Neural cell (in vitro differentiated cells): ENCODE results near the gene DOK1. TPM values are rescaled to one million over a fixed set of nuclear protein-coding genes. Genes with fewer than 3 reads are reported as not detected.

ENCODE experiments used
- H2AFZ ChIP-seq: fragments of 200-600, 300-800 bp; sonication (generic), shearing (Covaris generic); 2 replicates; pipeline ENCODE4 v1.6.0; 2014; ENCODE audit warnings: low read depth, mild to moderate bottlenecking, antibody characterized with exemption, low read length, moderate library complexity
- H3F3A ChIP-seq: fragments of 200-600 bp; shearing (Covaris generic); 2 replicates; pipeline ENCODE4 v1.6.1; 2016; ENCODE audit warnings: mild to moderate bottlenecking, moderate library complexity, mixed read lengths, antibody characterized with exemption, low read length; ENCODE audit not compliant: insufficient read depth, poor library complexity, severe bottlenecking
- H3K27ac ChIP-seq: fragments of 200-600, 300-800 bp; sonication (generic), shearing (Covaris generic); 2 replicates; pipeline ENCODE4 v1.5.1; 2014; ENCODE audit warnings: mild to moderate bottlenecking, low read length, moderate library complexity
- H3K27me3 ChIP-seq: fragments of 300-800, 200-600 bp; sonication (generic), shearing (Covaris generic); 2 replicates; pipeline ENCODE4 v1.6.0; 2014; ENCODE audit warnings: mild to moderate bottlenecking, low read depth, low read length, moderate library complexity; ENCODE audit not compliant: insufficient read depth
- H3K36me3 ChIP-seq: fragments of 300-800, 200-600 bp; sonication (generic), shearing (Covaris generic); 2 replicates; pipeline ENCODE4 v1.5.1; 2014; ENCODE audit warnings: mild to moderate bottlenecking, antibody characterized with exemption, low read length, moderate library complexity; ENCODE audit not compliant: insufficient read depth
- H3K4me2 ChIP-seq: fragments of 300-800, 200-600 bp; sonication (generic), shearing (Covaris generic); 2 replicates; pipeline ENCODE4 v1.6.0; 2014; ENCODE audit warnings: mild to moderate bottlenecking, low read length
- H3K4me3 ChIP-seq: fragments of 300-800, 200-600 bp; sonication (generic), shearing (Covaris generic); 2 replicates; pipeline ENCODE4 v1.5.1; 2014; ENCODE audit warnings: mild to moderate bottlenecking, low read length, moderate library complexity
- H3K79me2 ChIP-seq: fragments of 200-600 bp; shearing (Covaris generic); replicated peaks from 2 replicates; pipeline ENCODE4 v1.6.0; 2014; ENCODE audit warnings: mild to moderate bottlenecking, low read length, moderate library complexity; ENCODE audit not compliant: insufficient read depth
- H3K9ac ChIP-seq: fragments of 300-800, 200-600 bp; sonication (generic), shearing (Covaris generic); 2 replicates; pipeline ENCODE4 v1.6.1; 2016; ENCODE audit warnings: mild to moderate bottlenecking, low read length, mixed read lengths
- H3K9me2 ChIP-seq: fragments of 200-600 bp; shearing (Covaris generic); 2 replicates; pipeline ENCODE4 v1.6.1; 2016; ENCODE audit warnings: mild to moderate bottlenecking, low read length, mixed read lengths; ENCODE audit not compliant: insufficient read depth
- H3K9me3 ChIP-seq: fragments of 200-600, 300-800 bp; sonication (generic), shearing (Covaris generic); 2 replicates; pipeline ENCODE4 v1.6.1; 2016; ENCODE audit warnings: mild to moderate bottlenecking, mixed run types, low read length, moderate library complexity, mixed read lengths
- H4K20me1 ChIP-seq: fragments of 200-600 bp; shearing (Covaris generic); 2 replicates; pipeline ENCODE4 v1.6.1; 2016; ENCODE audit warnings: mild to moderate bottlenecking, mixed run types; ENCODE audit not compliant: insufficient read depth
- CTCF ChIP-seq: fragments of 450-650 bp; IDR thresholded peaks from 2 replicates; pipeline ENCODE4 v1.5.1; 2014; ENCODE audit warnings: antibody characterized with exemption, mild to moderate bottlenecking, moderate library complexity; ENCODE audit not compliant: poor library complexity, severe bottlenecking
- EP300 ChIP-seq: fragments of 450-650 bp; conservative IDR thresholded peaks from 2 replicates; pipeline ENCODE4 v1.6.1; 2014; ENCODE audit warnings: antibody characterized with exemption, mild to moderate bottlenecking, moderate library complexity; ENCODE audit not compliant: poor library complexity, severe bottlenecking
- EZH2 ChIP-seq: fragments of 200-600, 300-800 bp; shearing (Covaris generic), sonication (generic); IDR thresholded peaks from 2 replicates; pipeline ENCODE4 v1.6.1; 2014; ENCODE audit warnings: antibody characterized with exemption, low read length, borderline replicate concordance, mild to moderate bottlenecking; ENCODE audit not compliant: insufficient read depth, poor library complexity, severe bottlenecking
- MXI1 ChIP-seq: fragments of 450-650 bp; conservative IDR thresholded peaks from 2 replicates; pipeline ENCODE4 v1.6.1; 2014; ENCODE audit warnings: antibody characterized with exemption, mild to moderate bottlenecking; ENCODE audit not compliant: poor library complexity, severe bottlenecking
- POLR2AphosphoS5 ChIP-seq: IDR thresholded peaks from 2 replicates; pipeline ENCODE4 v1.6.1; 2012
- RAD21 ChIP-seq: fragments of 450-650 bp; conservative IDR thresholded peaks from 2 replicates; pipeline ENCODE4 v1.6.1; 2014; ENCODE audit warnings: antibody characterized with exemption, mild to moderate bottlenecking, moderate library complexity
- SMC3 ChIP-seq: fragments of 450-650 bp; conservative IDR thresholded peaks from 2 replicates; pipeline ENCODE4 v1.6.1; 2014; ENCODE audit warnings: antibody characterized with exemption, mild to moderate bottlenecking, moderate library complexity; ENCODE audit not compliant: poor library complexity
- TAF1 ChIP-seq: IDR thresholded peaks from 2 replicates; pipeline ENCODE4 v1.6.1; 2012; ENCODE audit warnings: low read depth
- polyA plus RNA-seq: library from polyadenylated mRNA; depleted of rRNA; stranded (reverse); fragments of >200 nt; gene quantifications from 2 replicates; pipeline ENCODE4 v1.2.3, GENCODE V29; 2014
- TF ChIP-seq, protein P1 (sequence below): IDR thresholded peaks from 2 replicates; pipeline ENCODE4 v1.6.1; 2012; ENCODE audit warnings: borderline replicate concordance

Gene DOK1
- polyA plus RNA-seq, 1 donor from 2014 or later: 0.79 TPM

GRCh38 chr2:74551942-74552913 is 2.3 kb upstream of the DOK1 start:
- peaks cover 52% of the 10 kb centered on the region for H3K27me3 ChIP-seq
- no peaks in the 10 kb centered on the region for H3K36me3 ChIP-seq
- no peaks in the 10 kb centered on the region for H3K9me3 ChIP-seq
- H3F3A ChIP-seq: no peaks in the 10 kb centered on the region
- no peaks in the 10 kb centered on the region for H3K9me2 ChIP-seq
- peak overlapping the region; percentile 48 for H3K4me2 ChIP-seq
- no peak overlapping the region for H3K9ac ChIP-seq
- H4K20me1 ChIP-seq: no peaks in the 10 kb centered on the region
- H3K79me2 ChIP-seq: no peaks in the 10 kb centered on the region
- peak overlapping the region; percentile 81 for H3K4me3 ChIP-seq
- H2AFZ ChIP-seq: no peak overlapping the region
- H3K27ac ChIP-seq: no peak overlapping the region
- TF ChIP-seq RAD21 (no peak), CTCF (no peak), MXI1 (no peak), SMC3 (no peak), TAF1 (no peak), EP300 (no peak), EZH2 (no peak), POLR2AphosphoS5 (no peak)
- TF ChIP-seq, protein P1, sequence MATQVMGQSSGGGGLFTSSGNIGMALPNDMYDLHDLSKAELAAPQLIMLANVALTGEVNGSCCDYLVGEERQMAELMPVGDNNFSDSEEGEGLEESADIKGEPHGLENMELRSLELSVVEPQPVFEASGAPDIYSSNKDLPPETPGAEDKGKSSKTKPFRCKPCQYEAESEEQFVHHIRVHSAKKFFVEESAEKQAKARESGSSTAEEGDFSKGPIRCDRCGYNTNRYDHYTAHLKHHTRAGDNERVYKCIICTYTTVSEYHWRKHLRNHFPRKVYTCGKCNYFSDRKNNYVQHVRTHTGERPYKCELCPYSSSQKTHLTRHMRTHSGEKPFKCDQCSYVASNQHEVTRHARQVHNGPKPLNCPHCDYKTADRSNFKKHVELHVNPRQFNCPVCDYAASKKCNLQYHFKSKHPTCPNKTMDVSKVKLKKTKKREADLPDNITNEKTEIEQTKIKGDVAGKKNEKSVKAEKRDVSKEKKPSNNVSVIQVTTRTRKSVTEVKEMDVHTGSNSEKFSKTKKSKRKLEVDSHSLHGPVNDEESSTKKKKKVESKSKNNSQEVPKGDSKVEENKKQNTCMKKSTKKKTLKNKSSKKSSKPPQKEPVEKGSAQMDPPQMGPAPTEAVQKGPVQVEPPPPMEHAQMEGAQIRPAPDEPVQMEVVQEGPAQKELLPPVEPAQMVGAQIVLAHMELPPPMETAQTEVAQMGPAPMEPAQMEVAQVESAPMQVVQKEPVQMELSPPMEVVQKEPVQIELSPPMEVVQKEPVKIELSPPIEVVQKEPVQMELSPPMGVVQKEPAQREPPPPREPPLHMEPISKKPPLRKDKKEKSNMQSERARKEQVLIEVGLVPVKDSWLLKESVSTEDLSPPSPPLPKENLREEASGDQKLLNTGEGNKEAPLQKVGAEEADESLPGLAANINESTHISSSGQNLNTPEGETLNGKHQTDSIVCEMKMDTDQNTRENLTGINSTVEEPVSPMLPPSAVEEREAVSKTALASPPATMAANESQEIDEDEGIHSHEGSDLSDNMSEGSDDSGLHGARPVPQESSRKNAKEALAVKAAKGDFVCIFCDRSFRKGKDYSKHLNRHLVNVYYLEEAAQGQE: no peak

DNA sequence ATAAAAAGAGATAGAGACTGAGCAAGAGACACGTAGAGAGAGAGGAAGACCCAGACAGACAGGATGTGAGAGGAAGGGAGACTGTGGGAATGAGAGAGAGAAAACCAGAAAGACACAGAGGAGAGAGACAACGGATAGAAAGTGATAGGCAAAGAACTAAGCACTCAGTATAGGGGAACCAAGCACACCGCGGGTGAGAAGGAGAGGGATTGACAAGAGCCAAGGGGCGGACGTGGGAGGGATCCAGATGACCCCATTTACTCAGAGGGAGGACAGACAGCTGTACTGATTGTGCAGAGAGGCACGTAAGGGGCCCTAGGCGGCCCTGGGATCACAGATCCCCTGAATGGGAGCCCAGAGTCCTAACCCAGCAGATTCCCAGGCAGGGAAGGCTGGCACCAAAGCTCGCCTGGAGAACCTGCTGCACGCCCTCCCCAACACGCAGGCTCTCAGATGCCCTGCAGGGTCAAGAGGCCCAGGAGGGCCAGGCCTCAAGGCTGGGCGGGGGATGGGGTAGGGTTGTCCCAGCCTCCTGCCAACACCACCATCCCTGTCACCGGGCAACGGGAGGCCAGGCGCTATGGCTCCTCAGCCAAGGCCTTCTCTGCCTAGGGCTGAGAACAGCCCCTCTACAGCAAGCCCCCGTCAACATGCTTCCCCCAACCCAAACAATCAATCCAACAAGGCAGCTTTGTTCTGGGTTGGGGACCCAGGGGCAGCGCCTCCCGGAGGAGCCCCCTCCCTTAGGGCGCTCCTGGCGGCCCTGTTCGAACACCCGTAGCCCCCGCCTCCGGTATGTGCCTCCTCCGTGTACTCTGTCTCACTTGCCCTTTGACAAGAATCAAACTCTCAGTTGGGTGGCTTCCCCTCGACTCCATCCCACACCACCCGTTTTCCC is 1.4 kb upstream of the DOK1 start:
- Histone ChIP-seq H2AFZ (peak overlapping the region; percentile 79), H3K27ac (peak overlapping the region; percentile 39), H4K20me1 (no peaks in the 10 kb centered on the region), H3K4me2 (peak overlapping the region; percentile 48), H3K9ac (peak overlapping the region; percentile 72), H3K9me3 (no peaks in the 10 kb centered on the region), H3K27me3 (peaks cover 47% of the 10 kb centered on the region), H3K9me2 (no peaks in the 10 kb centered on the region), H3K4me3 (peak overlapping the region; percentile 81), H3K36me3 (no peaks in the 10 kb centered on the region), H3F3A (no peaks in the 10 kb centered on the region), H3K79me2 (no peaks in the 10 kb centered on the region)
- TF ChIP-seq EP300: no peak
- TF ChIP-seq, protein P1: no peak
- no peak for TF ChIP-seq TAF1
